ENCODE measurements around the gene PWWP2B. TPM values are rescaled to one million over a fixed set of nuclear protein-coding genes. Genes with fewer than 3 reads are reported as not detected.
"Not testable (repeated sequence)": the region's sequence is repeated elsewhere in the genome, so short reads cannot be mapped to it uniquely, and the experiment has no call there.

PWWP2B gene
- total RNA-seq, 1 donor from 2014 or later: 19.9 TPM

GRCh38 chr10:132375795-132376297 lies 21.2 kb upstream of the PWWP2B start:
- peak; percentile 23 for DNase-seq

GRCh38 chr10:132376394-132376851 lies 20.6 kb upstream of the PWWP2B start:
- no peak for DNase-seq
- intact Hi-C loops (cut with micrococcal nuclease): no loop called here
- no peak for ATAC-seq

More at GRCh38 chr10:132375795-132376297, 21.2 kb upstream of the PWWP2B start:
- intact Hi-C loops (cut with micrococcal nuclease): no loop called here
- no peak for ATAC-seq

- intact Hi-C loops (cut with micrococcal nuclease): no loop called here
- no peak for DNase-seq
- ATAC-seq: no peak
These were observed 19.7 kb upstream of the PWWP2B start for GRCh38 chr10:132377326-132377725.

- intact Hi-C loops (cut with micrococcal nuclease); DNase-seq; ATAC-seq: not testable (repeated sequence)
These were observed 18.0 kb upstream of the PWWP2B start for GRCh38 chr10:132379026-132379425.

GRCh38 chr10:132380986-132381385 lies 16.0 kb upstream of the PWWP2B start:
- ATAC-seq, DNase-seq: not testable (repeated sequence)
- intact Hi-C loops (cut with micrococcal nuclease): loop anchor here (10.0 kb wide), 1 partner anchor 74 kb away; no protein-coding TSS in a partner anchor

- DNase-seq (no peak), ATAC-seq (no peak)
- intact Hi-C loops (cut with micrococcal nuclease): loop anchor here (10.0 kb wide), 1 partner anchor 73 kb away; no protein-coding TSS in a partner anchor
These were observed 15.3 kb upstream of the PWWP2B start for GRCh38 chr10:132381741-132382140.

GRCh38 chr10:132382231-132382922 lies 14.6 kb upstream of the PWWP2B start:
- intact Hi-C loops (cut with micrococcal nuclease): loop anchor here (10.0 kb wide), 1 partner anchor 72 kb away; no protein-coding TSS in a partner anchor
- ATAC-seq: no peak
- no peak for DNase-seq

GRCh38 chr10:132383101-132383500 lies 13.9 kb upstream of the PWWP2B start:
- no peak for ATAC-seq
- DNase-seq: no peak
- intact Hi-C loops (cut with micrococcal nuclease): loop anchor here (10.0 kb wide), 1 partner anchor 72 kb away; no protein-coding TSS in a partner anchor

GRCh38 chr10:132383751-132384196 lies 13.2 kb upstream of the PWWP2B start:
- DNase-seq: peak; percentile 19
- intact Hi-C loops (cut with micrococcal nuclease): loop anchor here (10.0 kb wide), 1 partner anchor 71 kb away; no protein-coding TSS in a partner anchor
- ATAC-seq: no peak

GRCh38 chr10:132384618-132385388 lies 12.2 kb upstream of the PWWP2B start:
- ATAC-seq (no peak), DNase-seq (no peak)
- intact Hi-C loops (cut with micrococcal nuclease): loop anchor here (10.0 kb wide), 1 partner anchor 70 kb away; no protein-coding TSS in a partner anchor

GRCh38 chr10:132385389-132385667 lies 11.7 kb upstream of the PWWP2B start:
- ATAC-seq (no peak), DNase-seq (no peak)
- intact Hi-C loops (cut with micrococcal nuclease): loop anchor here (10.0 kb wide), 1 partner anchor 69 kb away; no protein-coding TSS in a partner anchor

- intact Hi-C loops (cut with micrococcal nuclease): loop anchor here (10.0 kb wide), 1 partner anchor 69 kb away; no protein-coding TSS in a partner anchor
- DNase-seq (peak; percentile 35), ATAC-seq (peak; percentile 49)
These were observed 11.1 kb upstream of the PWWP2B start for GRCh38 chr10:132385721-132386418.

GRCh38 chr10:132386419-132386831 lies 10.6 kb upstream of the PWWP2B start:
- DNase-seq (no peak), ATAC-seq (no peak)
- intact Hi-C loops (cut with micrococcal nuclease): loop anchor here (10.0 kb wide), 1 partner anchor 68 kb away; no protein-coding TSS in a partner anchor

- DNase-seq: peak; percentile 21
- not testable (repeated sequence) for ATAC-seq
- intact Hi-C loops (cut with micrococcal nuclease): loop anchor here (10.0 kb wide), 1 partner anchor 68 kb away; no protein-coding TSS in a partner anchor
These were observed 10.1 kb upstream of the PWWP2B start for GRCh38 chr10:132386896-132387295.

- peak; percentile 85 for DNase-seq
- intact Hi-C loops (cut with micrococcal nuclease): loop anchor here (10.0 kb wide), 1 partner anchor 67 kb away; no protein-coding TSS in a partner anchor
- peak; percentile 73 for ATAC-seq
These were observed 9.2 kb upstream of the PWWP2B start for GRCh38 chr10:132387764-132388210.

GRCh38 chr10:132388891-132389432 lies 8.0 kb upstream of the PWWP2B start:
- peak; percentile 9 for ATAC-seq
- intact Hi-C loops (cut with micrococcal nuclease): loop anchor here (10.0 kb wide), 1 partner anchor 66 kb away; no protein-coding TSS in a partner anchor
- DNase-seq: peak; percentile 64

GRCh38 chr10:132389433-132390169 lies 7.4 kb upstream of the PWWP2B start:
- DNase-seq: peak; percentile 28
- intact Hi-C loops (cut with micrococcal nuclease): loop anchor here (10.0 kb wide), 1 partner anchor 65 kb away; no protein-coding TSS in a partner anchor
- ATAC-seq: no peak
